Eye (tissue), 1 donor: ENCODE results near the gene GPR153.

Experiments
- DNase-seq: peaks from one replicate; pipeline ENCODE4 v3.0.0-alpha.2; 2015

The GPR153 gene

GRCh38 chr1:6198646-6199297 is 62.1 kb downstream of the GPR153 start:
- DNase-seq = no peak

GRCh38 chr1:6197746-6198427 is 63.0 kb downstream of the GPR153 start:
- no peak for DNase-seq
